Tibial nerve (tissue), 4 donors: ENCODE results near the gene SFTPD.

Experiments
- CTCF ChIP-seq, 5 experiments: fragments of 200-600 bp in 3 of 5; fragments of 450-650 bp in 2 of 5; sonication (generic) in 3 of 5; IDR thresholded peaks; one replicate each; pipeline ENCODE4 v1.5.1; 2016 to 2019; ENCODE audit warnings: antibody characterized with exemption in 5 of 5, mild to moderate bottlenecking in 3 of 5, moderate library complexity in 2 of 5
- EP300 ChIP-seq, 2 donors: sonication (generic); formaldehyde crosslinking; IDR thresholded peaks; one replicate each; pipeline ENCODE4 v1.6.1; 2017; ENCODE audit warnings: antibody characterized with exemption in 2 of 2, mild to moderate bottlenecking in 1 of 2
- POLR2A ChIP-seq, 2 donors: fragments of 450-650 bp; IDR thresholded peaks; one replicate each; pipeline ENCODE4 v1.6.1; 2017; ENCODE audit warnings: antibody characterized with exemption in 2 of 2, mild to moderate bottlenecking in 2 of 2, moderate library complexity in 2 of 2

DNA sequence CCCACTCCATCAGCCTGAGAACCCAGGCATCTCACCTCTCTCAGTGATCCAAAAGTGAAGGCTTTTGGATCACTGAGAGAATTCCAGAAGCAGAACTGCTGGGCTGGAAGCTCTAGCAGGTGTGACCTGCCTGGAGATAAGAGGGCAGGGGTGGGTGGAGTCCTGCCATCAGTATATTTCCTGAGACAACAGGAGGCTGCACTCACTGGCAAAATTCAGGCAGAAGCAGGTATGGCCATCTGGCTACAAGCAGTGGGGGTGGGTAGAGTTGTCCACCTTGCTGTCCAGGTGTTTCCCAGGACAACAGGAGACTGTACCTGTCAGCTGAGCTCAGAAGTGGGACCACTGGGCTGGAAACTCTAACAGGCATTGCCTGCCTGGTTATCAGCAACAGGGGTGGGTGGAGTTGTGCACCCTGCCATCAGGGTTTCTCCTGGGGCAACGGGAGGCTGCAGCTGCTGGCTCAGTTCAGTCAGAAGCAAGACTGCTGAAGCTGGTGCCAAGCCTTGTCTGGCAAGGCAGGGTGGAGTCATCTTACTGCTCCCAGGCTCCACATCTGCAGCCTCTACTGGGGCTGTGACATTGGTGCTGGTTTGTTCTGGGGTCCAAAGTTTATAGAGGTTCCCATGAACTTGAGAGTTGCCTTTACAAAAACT, 47.2 kb upstream of the SFTPD start:
- no peak for TF ChIP-seq CTCF (IDR thresholded peaks at IDR 0.05)
- no peak for TF ChIP-seq POLR2A (IDR thresholded peaks at IDR 0.05)
- no peak for TF ChIP-seq EP300 (IDR thresholded peaks at IDR 0.05)
